HEK293 (cell line): ENCODE data around the gene SCAMP5.

Experiments used
- CTCF ChIP-seq: fragments of 450-650 bp; formaldehyde crosslinking; IDR thresholded peaks from 2 replicates; pipeline ENCODE4 v1.5.1; 2016; ENCODE audit warnings: missing biosample characterization, missing genetic modification characterization
- GFI1B ChIP-seq: fragments of 450-650 bp; formaldehyde crosslinking; IDR thresholded peaks from 2 replicates; pipeline ENCODE4 v1.5.1; 2016; ENCODE audit warnings: missing biosample characterization, missing genetic modification characterization
- GLI4 ChIP-seq: fragments of 450-650 bp; formaldehyde crosslinking; IDR thresholded peaks from 2 replicates; pipeline ENCODE4 v1.5.1; 2016; ENCODE audit warnings: missing biosample characterization, missing genetic modification characterization
- GLIS1 ChIP-seq: fragments of 450-650 bp; formaldehyde crosslinking; IDR thresholded peaks from 2 replicates; pipeline ENCODE4 v1.5.1; 2016; ENCODE audit warnings: missing biosample characterization, missing genetic modification characterization
- HOXA7 ChIP-seq: sonication (generic); formaldehyde crosslinking; IDR thresholded peaks from 2 replicates; pipeline ENCODE4 v1.8.1; 2022; ENCODE audit warnings: missing genetic modification reagents, borderline replicate concordance
- HOXC10 ChIP-seq: sonication (generic); formaldehyde crosslinking; IDR thresholded peaks from 2 replicates; pipeline ENCODE4 v1.8.1; 2023; ENCODE audit warnings: mild to moderate bottlenecking, missing genetic modification reagents
- HOXD13 ChIP-seq: sonication (generic); formaldehyde crosslinking; IDR thresholded peaks from 2 replicates; pipeline ENCODE4 v1.8.0; 2022; ENCODE audit warnings: missing genetic modification reagents, borderline replicate concordance
- KLF10 ChIP-seq: fragments of 450-650 bp; IDR thresholded peaks from 2 replicates; pipeline ENCODE4 v1.5.1; 2018; ENCODE audit warnings: missing biosample characterization, mild to moderate bottlenecking, missing genetic modification characterization
- KLF8 ChIP-seq: fragments of 450-650 bp; formaldehyde crosslinking; IDR thresholded peaks from 2 replicates; pipeline ENCODE4 v1.5.1; 2016; ENCODE audit warnings: missing biosample characterization, missing genetic modification characterization
- OSR2 ChIP-seq: fragments of 450-650 bp; formaldehyde crosslinking; IDR thresholded peaks from 2 replicates; pipeline ENCODE4 v1.5.1; 2016; ENCODE audit warnings: missing biosample characterization, missing genetic modification characterization
- PATZ1 ChIP-seq: fragments of 450-650 bp; formaldehyde crosslinking; IDR thresholded peaks from 2 replicates; pipeline ENCODE4 v1.5.1; 2016; ENCODE audit warnings: missing biosample characterization, missing genetic modification characterization
- PRDM1 ChIP-seq: fragments of 450-650 bp; formaldehyde crosslinking; IDR thresholded peaks from 2 replicates; pipeline ENCODE4; 2016; ENCODE audit warnings: missing biosample characterization, missing genetic modification characterization
- SP3 ChIP-seq: fragments of 450-650 bp; formaldehyde crosslinking; IDR thresholded peaks from 2 replicates; pipeline ENCODE4 v1.5.1; 2016; ENCODE audit warnings: missing biosample characterization, missing genetic modification characterization
- YY1 ChIP-seq: fragments of 450-650 bp; formaldehyde crosslinking; IDR thresholded peaks from 2 replicates; pipeline ENCODE4 v1.5.1; 2018; ENCODE audit warnings: missing biosample characterization, missing genetic modification characterization
- ZBTB20 ChIP-seq: fragments of 450-650 bp; formaldehyde crosslinking; IDR thresholded peaks from 2 replicates; pipeline ENCODE4 v1.5.1; 2016; ENCODE audit warnings: missing biosample characterization, missing genetic modification characterization
- ZBTB44 ChIP-seq: fragments of 450-650 bp; IDR thresholded peaks from 2 replicates; pipeline ENCODE4 v1.5.1; 2018; ENCODE audit warnings: missing biosample characterization, mild to moderate bottlenecking, missing genetic modification characterization
- ZBTB6 ChIP-seq: fragments of 450-650 bp; formaldehyde crosslinking; IDR thresholded peaks from 2 replicates; pipeline ENCODE4 v1.5.1; 2017; ENCODE audit warnings: missing biosample characterization, missing genetic modification characterization
- ZFP3 ChIP-seq: fragments of 450-650 bp; formaldehyde crosslinking; IDR thresholded peaks from 2 replicates; pipeline ENCODE4 v1.5.1; 2016; ENCODE audit warnings: low read depth, missing biosample characterization, missing genetic modification characterization
- ZFP37 ChIP-seq: fragments of 450-650 bp; formaldehyde crosslinking; IDR thresholded peaks from 2 replicates; pipeline ENCODE4 v1.5.1; 2016; ENCODE audit warnings: missing biosample characterization, missing genetic modification characterization
- ZFP69B ChIP-seq: fragments of 450-650 bp; formaldehyde crosslinking; IDR thresholded peaks from 2 replicates; pipeline ENCODE4 v1.5.1; 2016; ENCODE audit warnings: missing biosample characterization, missing genetic modification characterization
- ZNF19 ChIP-seq: fragments of 450-650 bp; formaldehyde crosslinking; IDR thresholded peaks from 2 replicates; pipeline ENCODE4; 2016; ENCODE audit warnings: missing biosample characterization, missing genetic modification characterization, low read depth
- ZNF366 ChIP-seq: fragments of 450-650 bp; formaldehyde crosslinking; conservative IDR thresholded peaks from 2 replicates; pipeline ENCODE4 v1.5.1; 2016; ENCODE audit warnings: missing biosample characterization, missing genetic modification characterization
- ZNF404 ChIP-seq: fragments of 450-650 bp; formaldehyde crosslinking; IDR thresholded peaks from 2 replicates; pipeline ENCODE4 v1.5.1; 2017; ENCODE audit warnings: missing biosample characterization, missing genetic modification characterization
- ZNF501 ChIP-seq: fragments of 450-650 bp; formaldehyde crosslinking; IDR thresholded peaks from 2 replicates; pipeline ENCODE4 v1.5.1; 2016; ENCODE audit warnings: missing biosample characterization, missing genetic modification characterization
- ZNF530 ChIP-seq: fragments of 450-650 bp; formaldehyde crosslinking; IDR thresholded peaks from 2 replicates; pipeline ENCODE4 v1.5.1; 2016; ENCODE audit warnings: low read depth, missing biosample characterization, missing genetic modification characterization
- ZNF558 ChIP-seq: fragments of 450-650 bp; formaldehyde crosslinking; IDR thresholded peaks from 2 replicates; pipeline ENCODE4 v1.5.1; 2016; ENCODE audit warnings: missing biosample characterization, missing genetic modification characterization
- ZNF623 ChIP-seq: fragments of 450-650 bp; formaldehyde crosslinking; IDR thresholded peaks from 2 replicates; pipeline ENCODE4 v1.5.1; 2016; ENCODE audit warnings: missing biosample characterization, missing genetic modification characterization
- ZNF626 ChIP-seq: fragments of 450-650 bp; sonication (Bioruptor Pico); formaldehyde crosslinking; IDR thresholded peaks from 2 replicates; pipeline ENCODE4 v1.5.1; 2018; ENCODE audit warnings: missing biosample characterization, missing genetic modification characterization, inconsistent platforms
- ZNF707 ChIP-seq: fragments of 450-650 bp; formaldehyde crosslinking; IDR thresholded peaks from 2 replicates; pipeline ENCODE4 v1.5.1; 2016; ENCODE audit warnings: missing biosample characterization, missing genetic modification characterization
- ZNF747 ChIP-seq: fragments of 450-650 bp; formaldehyde crosslinking; IDR thresholded peaks from 2 replicates; pipeline ENCODE4 v1.5.1; 2016; ENCODE audit warnings: missing biosample characterization, missing genetic modification characterization
- ZSCAN18 ChIP-seq: fragments of 450-650 bp; formaldehyde crosslinking; IDR thresholded peaks from 2 replicates; pipeline ENCODE4 v1.5.1; 2016; ENCODE audit warnings: missing biosample characterization, missing genetic modification characterization
- ZSCAN23 ChIP-seq: fragments of 450-650 bp; formaldehyde crosslinking; IDR thresholded peaks from 2 replicates; pipeline ENCODE4 v1.5.1; 2016; ENCODE audit warnings: missing biosample characterization, missing genetic modification characterization
- ZSCAN5A ChIP-seq: fragments of 450-650 bp; formaldehyde crosslinking; IDR thresholded peaks from 2 replicates; pipeline ENCODE4 v1.5.1; 2016; ENCODE audit warnings: missing biosample characterization, missing genetic modification characterization

Gene SCAMP5

GRCh38 chr15:75023181-75023871, 28.0 kb downstream of the SCAMP5 start, which contains the start of gene PPCDC (continued):
- TF ChIP-seq ZBTB44 (tag by site-specific recombination) = no peak
- TF ChIP-seq GLIS1 (tag by site-specific recombination) = peak; percentile 69
- peak; percentile 90; the same call in 1 of the 2 replicates for TF ChIP-seq ZSCAN23
- TF ChIP-seq ZNF623 (tag by site-specific recombination) = no peak; the same call in 1 of the 2 replicates
- peak; percentile 99 for TF ChIP-seq ZNF501 (tag by site-specific recombination)
- no peak for TF ChIP-seq HOXA7
- peak; percentile 97 for TF ChIP-seq PATZ1 (tag by site-specific recombination)
- TF ChIP-seq YY1 = peak; percentile 78; the same call in 1 of the 2 replicates
- TF ChIP-seq ZNF707 = 0 out of 2 replicates have a peak, but pooled peaks have one; percentile 29
- TF ChIP-seq ZBTB6 (tag by site-specific recombination) = no peak
- peak; percentile 87 for TF ChIP-seq ZFP37 (tag by site-specific recombination)
- TF ChIP-seq ZFP3 (tag by site-specific recombination) = no peak
- TF ChIP-seq ZSCAN5A (tag by site-specific recombination) = peak; percentile 79; the same call in 1 of the 2 replicates
- no peak; the same call in 1 of the 2 replicates for TF ChIP-seq ZSCAN18 (tag by site-specific recombination)
- no peak for TF ChIP-seq ZNF19 (tag by site-specific recombination)
- TF ChIP-seq ZBTB20 (tag by site-specific recombination) = peak; percentile 89
- TF ChIP-seq GLI4 = peak; percentile 91; the same call in 1 of the 2 replicates
- no peak for TF ChIP-seq GFI1B
- TF ChIP-seq SP3 (tag by site-specific recombination) = peak; percentile 84
- TF ChIP-seq ZNF558 (tag by site-specific recombination) = no peak; the same call in 1 of the 2 replicates
- no peak for TF ChIP-seq ZNF626 (tag by site-specific recombination)
- TF ChIP-seq ZNF404 (tag by site-specific recombination) = no peak
- no peak for TF ChIP-seq PRDM1 (tag by site-specific recombination)
- no peak for TF ChIP-seq ZNF747 (tag by site-specific recombination)
- TF ChIP-seq KLF8 (tag by site-specific recombination) = peak; percentile 96
- peak; percentile 86 for TF ChIP-seq ZFP69B (tag by site-specific recombination)
- TF ChIP-seq HOXC10 (CRISPR knock-in tag) = no peak
- TF ChIP-seq OSR2 (tag by site-specific recombination) = no peak
- TF ChIP-seq ZNF366 (tag by site-specific recombination) = no peak
- TF ChIP-seq HOXD13 = peak; percentile 62; the same call in 1 of the 2 replicates
- no peak for TF ChIP-seq ZNF530 (tag by site-specific recombination)
- peak; percentile 32; the same call in 1 of the 2 replicates for TF ChIP-seq CTCF (tag by site-specific recombination)
- peak; percentile 76; the same call in 1 of the 2 replicates for TF ChIP-seq KLF10 (tag by site-specific recombination)
